Measurements from ENCODE around the gene FBXL7. TPM values are rescaled to one million over a fixed set of nuclear protein-coding genes. Genes with fewer than 3 reads are reported as not detected.

Gene FBXL7
- total and polyA plus RNA-seq, 4 donors = 0.24 to 1.4 (median 1.2) TPM

GRCh38 chr5:15592728-15593127 is 92.7 kb downstream of the FBXL7 start:
- WGBS = 68% methylated on average over 4 of the region's 4 CpGs
- H3K4me1 ChIP-seq (ENCODE audit: control insufficient read depth in 4 of 4, insufficient read depth in 4 of 4, low read length in 3 of 4) = no peaks in the 10 kb centered on the region
- DNase-seq (ENCODE audit: low spot score) = no peak
- no peaks in the 10 kb centered on the region for H3K27me3 ChIP-seq (ENCODE audit: control insufficient read depth in 4 of 4, insufficient read depth in 4 of 4, low read length in 3 of 4)
- TF ChIP-seq NR2F2 (IDR thresholded peaks at IDR 0.05) (no peak), FOXA1 (IDR thresholded peaks at IDR 0.05) (no peak), RXRA (IDR thresholded peaks at IDR 0.05) (no peak), ATF3 (IDR thresholded peaks at IDR 0.05) (no peak), HNF4G (IDR thresholded peaks at IDR 0.05) (no peak), HNF4A (conservative IDR thresholded peaks at IDR 0.05) (no peak), YY1 (IDR thresholded peaks at IDR 0.05) (no peak), GABPA (IDR thresholded peaks at IDR 0.05 in 1 of 2, conservative IDR thresholded peaks at IDR 0.05 in 1 of 2) (no peak), EGR1 (IDR thresholded peaks at IDR 0.05; ENCODE audit: low read depth in 2 of 2) (no peak), RAD21 (IDR thresholded peaks at IDR 0.05) (no peak), CTCF (IDR thresholded peaks at IDR 0.05; ENCODE audit: low read depth, low read length, missing input control) (no peak), TAF1 (conservative IDR thresholded peaks at IDR 0.05) (no peak), JUND (IDR thresholded peaks at IDR 0.05) (no peak), FOXA2 (IDR thresholded peaks at IDR 0.05) (no peak), SP1 (IDR thresholded peaks at IDR 0.05) (no peak)
- TF ChIP-seq, protein P1, sequence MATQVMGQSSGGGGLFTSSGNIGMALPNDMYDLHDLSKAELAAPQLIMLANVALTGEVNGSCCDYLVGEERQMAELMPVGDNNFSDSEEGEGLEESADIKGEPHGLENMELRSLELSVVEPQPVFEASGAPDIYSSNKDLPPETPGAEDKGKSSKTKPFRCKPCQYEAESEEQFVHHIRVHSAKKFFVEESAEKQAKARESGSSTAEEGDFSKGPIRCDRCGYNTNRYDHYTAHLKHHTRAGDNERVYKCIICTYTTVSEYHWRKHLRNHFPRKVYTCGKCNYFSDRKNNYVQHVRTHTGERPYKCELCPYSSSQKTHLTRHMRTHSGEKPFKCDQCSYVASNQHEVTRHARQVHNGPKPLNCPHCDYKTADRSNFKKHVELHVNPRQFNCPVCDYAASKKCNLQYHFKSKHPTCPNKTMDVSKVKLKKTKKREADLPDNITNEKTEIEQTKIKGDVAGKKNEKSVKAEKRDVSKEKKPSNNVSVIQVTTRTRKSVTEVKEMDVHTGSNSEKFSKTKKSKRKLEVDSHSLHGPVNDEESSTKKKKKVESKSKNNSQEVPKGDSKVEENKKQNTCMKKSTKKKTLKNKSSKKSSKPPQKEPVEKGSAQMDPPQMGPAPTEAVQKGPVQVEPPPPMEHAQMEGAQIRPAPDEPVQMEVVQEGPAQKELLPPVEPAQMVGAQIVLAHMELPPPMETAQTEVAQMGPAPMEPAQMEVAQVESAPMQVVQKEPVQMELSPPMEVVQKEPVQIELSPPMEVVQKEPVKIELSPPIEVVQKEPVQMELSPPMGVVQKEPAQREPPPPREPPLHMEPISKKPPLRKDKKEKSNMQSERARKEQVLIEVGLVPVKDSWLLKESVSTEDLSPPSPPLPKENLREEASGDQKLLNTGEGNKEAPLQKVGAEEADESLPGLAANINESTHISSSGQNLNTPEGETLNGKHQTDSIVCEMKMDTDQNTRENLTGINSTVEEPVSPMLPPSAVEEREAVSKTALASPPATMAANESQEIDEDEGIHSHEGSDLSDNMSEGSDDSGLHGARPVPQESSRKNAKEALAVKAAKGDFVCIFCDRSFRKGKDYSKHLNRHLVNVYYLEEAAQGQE (IDR thresholded peaks at IDR 0.05) = no peak
- TF ChIP-seq, protein P2, sequence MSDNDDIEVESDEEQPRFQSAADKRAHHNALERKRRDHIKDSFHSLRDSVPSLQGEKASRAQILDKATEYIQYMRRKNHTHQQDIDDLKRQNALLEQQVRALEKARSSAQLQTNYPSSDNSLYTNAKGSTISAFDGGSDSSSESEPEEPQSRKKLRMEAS (IDR thresholded peaks at IDR 0.05) = no peak
- TF ChIP-seq, protein P3, sequence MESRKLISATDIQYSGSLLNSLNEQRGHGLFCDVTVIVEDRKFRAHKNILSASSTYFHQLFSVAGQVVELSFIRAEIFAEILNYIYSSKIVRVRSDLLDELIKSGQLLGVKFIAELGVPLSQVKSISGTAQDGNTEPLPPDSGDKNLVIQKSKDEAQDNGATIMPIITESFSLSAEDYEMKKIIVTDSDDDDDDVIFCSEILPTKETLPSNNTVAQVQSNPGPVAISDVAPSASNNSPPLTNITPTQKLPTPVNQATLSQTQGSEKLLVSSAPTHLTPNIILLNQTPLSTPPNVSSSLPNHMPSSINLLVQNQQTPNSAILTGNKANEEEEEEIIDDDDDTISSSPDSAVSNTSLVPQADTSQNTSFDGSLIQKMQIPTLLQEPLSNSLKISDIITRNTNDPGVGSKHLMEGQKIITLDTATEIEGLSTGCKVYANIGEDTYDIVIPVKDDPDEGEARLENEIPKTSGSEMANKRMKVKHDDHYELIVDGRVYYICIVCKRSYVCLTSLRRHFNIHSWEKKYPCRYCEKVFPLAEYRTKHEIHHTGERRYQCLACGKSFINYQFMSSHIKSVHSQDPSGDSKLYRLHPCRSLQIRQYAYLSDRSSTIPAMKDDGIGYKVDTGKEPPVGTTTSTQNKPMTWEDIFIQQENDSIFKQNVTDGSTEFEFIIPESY (IDR thresholded peaks at IDR 0.05) = no peak
- H3K27ac ChIP-seq (ENCODE audit: low read depth in 1 of 2, low read length in 2 of 2) = no peak overlapping the region
- no peak overlapping the region for H3K4me3 ChIP-seq (ENCODE audit: low read depth in 1 of 3, low read length in 3 of 3)
- peaks cover 0 to 1% (median 0%) of the 10 kb centered on the region in 4 donors for H3K36me3 ChIP-seq (ENCODE audit: control insufficient read depth in 4 of 4, insufficient read depth in 3 of 4, low read depth in 1 of 4, low read length in 3 of 4)
- H3K9me3 ChIP-seq (ENCODE audit: control insufficient read depth in 4 of 4, low read length in 3 of 4) = no peaks in the 10 kb centered on the region
- H3K9ac ChIP-seq (ENCODE audit: low read depth in 1 of 2, low read length in 2 of 2) = no peak overlapping the region

Data from liver (tissue), 9 donors.